Measurements from ENCODE around the gene CD247.
A peak's percentile ranks its signal among the peaks of the same experiment; 100 is the strongest.

Gene CD247

DNA sequence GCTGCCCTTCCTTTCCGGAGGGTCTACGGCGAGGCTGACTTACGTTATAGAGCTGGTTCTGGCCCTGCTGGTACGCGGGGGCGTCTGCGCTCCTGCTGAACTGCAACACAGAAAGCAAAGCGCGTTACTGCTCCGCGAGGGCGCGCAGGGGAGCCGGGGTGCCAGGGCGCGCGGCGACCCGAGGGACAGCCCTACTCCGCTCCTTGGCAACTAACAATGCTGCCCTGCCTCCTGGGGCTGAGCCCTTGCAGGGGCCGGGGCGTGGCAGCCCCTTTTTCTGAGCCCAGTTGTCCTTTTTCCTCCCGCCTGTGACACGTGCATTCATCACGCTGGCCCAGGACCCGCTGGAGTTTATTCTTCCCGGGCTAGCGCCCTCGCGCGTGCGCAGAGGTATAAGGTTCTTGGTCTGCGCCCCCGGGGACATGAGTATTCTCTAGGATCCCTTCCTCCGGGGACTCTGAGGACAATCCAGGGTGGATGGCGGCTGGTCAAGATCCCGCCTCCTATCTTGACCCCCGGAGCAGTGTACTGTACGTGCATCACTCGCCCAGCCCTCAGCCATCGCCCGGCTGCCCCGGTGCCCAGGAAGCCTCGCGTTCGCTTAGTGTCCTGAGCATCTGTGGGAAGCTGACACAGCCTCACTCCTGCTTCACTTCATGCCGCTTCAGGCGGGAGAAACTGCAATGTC is 78.9 kb downstream of the CD247 start:
- no peak for DNase-seq (ENCODE audit: low read depth)
- TF ChIP-seq CTCF (IDR thresholded peaks at IDR 0.05; ENCODE audit: low read depth, low read length, missing control alignments), result peak; percentile 39
- in situ Hi-C loops (cut with HindIII; ENCODE audit: low sequenced_read_pairs), result no loop called here
- H3K4me3 ChIP-seq (ENCODE audit: low read depth, low read length), result peak overlapping the region; percentile 40

DNA sequence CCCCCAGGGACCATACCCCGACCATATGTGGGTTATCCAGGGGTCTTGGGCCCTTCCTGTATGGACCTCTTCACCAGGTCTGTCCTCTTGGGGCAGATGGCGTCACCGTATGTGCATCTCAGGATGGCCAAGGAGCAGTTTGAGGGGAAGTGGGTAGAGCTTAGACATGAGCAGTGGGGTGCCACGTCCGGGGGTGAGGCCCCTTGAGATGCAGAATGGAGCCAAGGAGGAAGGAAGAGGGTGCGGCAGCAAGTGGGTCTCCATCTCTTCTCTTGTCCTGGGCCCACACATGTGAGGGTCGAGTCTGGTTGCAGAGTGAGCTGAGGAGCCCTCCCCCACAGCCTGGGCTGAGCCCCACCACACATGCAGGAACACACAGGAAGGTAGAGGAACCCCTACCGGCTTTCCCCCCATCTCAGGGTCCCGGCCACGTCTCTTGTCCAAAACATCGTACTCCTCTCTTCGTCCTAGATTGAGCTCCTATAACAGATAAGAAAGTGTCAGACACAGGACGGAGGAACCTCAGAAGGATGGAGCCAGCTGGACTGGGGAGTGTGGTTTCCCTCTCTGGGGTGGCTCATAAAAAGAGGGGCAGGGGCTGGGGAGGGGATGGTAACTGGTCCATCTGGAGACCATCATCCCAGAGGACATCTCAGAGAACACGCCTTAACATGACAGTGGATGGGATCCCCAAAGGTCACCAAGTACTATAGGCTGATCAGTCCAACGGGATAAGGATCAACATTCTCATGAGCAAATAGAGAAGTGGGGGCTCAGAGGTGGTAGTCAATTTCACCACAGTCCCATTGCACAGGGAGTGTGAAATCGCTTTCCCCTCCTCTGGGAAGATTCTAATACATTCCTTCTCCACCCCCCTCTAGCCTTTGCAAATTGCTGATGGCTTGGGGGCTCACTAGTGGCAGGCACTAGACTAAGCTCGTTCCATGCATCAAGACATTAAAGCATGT is 79.9 kb downstream of the CD247 start:
- no peak for DNase-seq (ENCODE audit: low read depth)
- no peak overlapping the region for H3K4me3 ChIP-seq (ENCODE audit: low read depth, low read length)
- in situ Hi-C loops (cut with HindIII; ENCODE audit: low sequenced_read_pairs), result no loop called here
- no peak for TF ChIP-seq CTCF (IDR thresholded peaks at IDR 0.05; ENCODE audit: low read depth, low read length, missing control alignments)

DNA sequence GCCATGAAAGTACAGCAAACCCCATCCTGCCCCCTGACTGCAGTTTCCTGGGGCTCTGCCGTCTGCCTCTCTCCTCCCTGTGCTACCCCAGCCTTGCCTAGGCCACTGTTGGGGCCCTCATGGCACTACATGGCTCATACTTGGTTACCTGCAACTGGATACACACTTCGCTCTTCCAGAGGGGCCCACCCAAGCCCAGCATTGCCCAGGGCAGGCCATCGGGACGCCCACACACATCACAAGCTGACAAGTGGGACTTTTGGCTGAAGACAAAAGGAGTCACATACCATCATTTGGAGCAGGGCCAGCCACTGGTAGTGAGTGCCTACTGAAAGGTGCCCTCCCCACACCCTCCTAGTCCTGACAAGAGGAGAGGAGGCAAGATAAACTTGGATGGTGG is 82.8 kb downstream of the CD247 start:
- no peak for DNase-seq (ENCODE audit: low read depth)
- TF ChIP-seq CTCF (IDR thresholded peaks at IDR 0.05; ENCODE audit: low read depth, low read length, missing control alignments), result no peak
- in situ Hi-C loops (cut with HindIII; ENCODE audit: low sequenced_read_pairs), result no loop called here
- no peak overlapping the region for H3K4me3 ChIP-seq (ENCODE audit: low read depth, low read length)

GRCh38 chr1:167434306-167434705 is 84.0 kb downstream of the CD247 start:
- in situ Hi-C loops (cut with HindIII; ENCODE audit: low sequenced_read_pairs), result no loop called here
- DNase-seq (ENCODE audit: low read depth), result no peak
- H3K4me3 ChIP-seq (ENCODE audit: low read depth, low read length), result no peak overlapping the region
- TF ChIP-seq CTCF (IDR thresholded peaks at IDR 0.05; ENCODE audit: low read depth, low read length, missing control alignments), result no peak

DNA sequence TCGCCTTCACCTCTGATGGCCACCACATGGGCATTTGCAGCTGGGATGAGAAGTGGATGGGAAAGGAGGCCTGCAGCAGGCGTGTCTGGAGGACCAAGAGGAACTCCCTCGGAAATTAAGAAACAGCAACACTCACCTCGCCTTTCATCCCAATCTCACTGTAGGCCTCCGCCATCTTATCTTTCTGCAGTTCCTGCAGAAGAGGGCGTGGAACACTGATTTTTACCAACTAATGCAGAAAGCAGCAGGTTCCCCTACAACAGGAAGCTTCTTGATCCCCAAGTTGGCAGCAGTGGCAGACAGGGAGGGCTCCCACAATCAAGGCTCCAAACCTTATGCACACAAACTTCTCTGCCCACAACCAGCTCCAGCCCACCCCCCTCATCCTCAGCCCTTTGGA is 84.4 kb downstream of the CD247 start:
- TF ChIP-seq CTCF (IDR thresholded peaks at IDR 0.05; ENCODE audit: low read depth, low read length, missing control alignments), result no peak
- no peak overlapping the region for H3K4me3 ChIP-seq (ENCODE audit: low read depth, low read length)
- in situ Hi-C loops (cut with HindIII; ENCODE audit: low sequenced_read_pairs), result no loop called here
- DNase-seq (ENCODE audit: low read depth), result no peak

DNA sequence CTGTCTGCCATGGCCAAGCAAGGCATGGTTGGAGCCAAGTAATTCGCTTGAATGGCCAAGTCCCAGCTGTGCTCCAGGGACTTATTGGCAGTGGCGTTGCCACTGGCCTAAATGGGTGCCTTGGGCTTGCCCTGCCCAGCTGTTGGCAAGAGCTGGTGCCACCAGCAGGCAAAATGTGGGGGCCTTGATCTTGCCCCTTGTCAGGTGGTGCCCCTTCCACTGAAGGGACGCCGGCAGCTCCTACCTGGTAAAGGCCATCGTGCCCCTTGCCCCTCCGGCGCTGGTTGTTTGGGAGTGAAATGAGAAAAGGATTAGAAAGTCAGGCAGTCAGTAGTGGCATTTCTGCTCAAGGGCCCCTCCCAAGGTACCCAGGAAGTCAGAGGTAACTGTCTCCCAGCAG is 85.5 kb downstream of the CD247 start:
- no peak for DNase-seq (ENCODE audit: low read depth)
- in situ Hi-C loops (cut with HindIII; ENCODE audit: low sequenced_read_pairs), result no loop called here
- no peak for TF ChIP-seq CTCF (IDR thresholded peaks at IDR 0.05; ENCODE audit: low read depth, low read length, missing control alignments)
- H3K4me3 ChIP-seq (ENCODE audit: low read depth, low read length), result no peak overlapping the region
